HepG2 (cell line): ENCODE measurements around the gene EML2. TPM values are rescaled to one million over a fixed set of nuclear protein-coding genes. Genes with fewer than 3 reads are reported as not detected.

Source experiments
- ARID5B ChIP-seq: IDR thresholded peaks from 2 replicates; pipeline ENCODE4 v1.4.0; 2020; ENCODE audit warnings: mild to moderate bottlenecking, missing genetic modification reagents
- ATF3 ChIP-seq: sonication (generic); formaldehyde crosslinking; IDR thresholded peaks from 2 replicates; pipeline ENCODE4 v1.4.0; 2020; ENCODE audit warnings: missing genetic modification reagents
- GLI4 ChIP-seq: sonication (generic); formaldehyde crosslinking; IDR thresholded peaks from 2 replicates; pipeline ENCODE4 v1.5.1; 2020; ENCODE audit warnings: missing genetic modification reagents, mild to moderate bottlenecking, moderate library complexity, borderline replicate concordance
- IKZF4 ChIP-seq: sonication (generic); formaldehyde crosslinking; IDR thresholded peaks from 2 replicates; pipeline ENCODE4 v1.5.1; 2020; ENCODE audit warnings: borderline replicate concordance, mild to moderate bottlenecking, low read depth, missing genetic modification reagents; ENCODE audit errors: not compliant biosample characterization
- MBNL3 ChIP-seq: fragments of 250-450 bp; sonication (Bioruptor Pico); conservative IDR thresholded peaks from 2 replicates; pipeline ENCODE4 v1.8.0; 2022; ENCODE audit warnings: mild to moderate bottlenecking, inconsistent platforms
- NBN ChIP-seq: fragments of 450-650 bp; conservative IDR thresholded peaks from 2 replicates; pipeline ENCODE4 v1.6.1; 2017
- NRL ChIP-seq: sonication (generic); formaldehyde crosslinking; IDR thresholded peaks from 2 replicates; pipeline ENCODE4 v1.5.0; 2020; ENCODE audit warnings: missing genetic modification reagents, mild to moderate bottlenecking, moderate library complexity, borderline replicate concordance
- RXRB ChIP-seq: IDR thresholded peaks from 2 replicates; pipeline ENCODE4 v1.6.1; 2016; ENCODE audit warnings: borderline replicate concordance, missing genetic modification reagents, missing compliant biosample characterization
- ZNF597 ChIP-seq: sonication (generic); formaldehyde crosslinking; IDR thresholded peaks from 2 replicates; pipeline ENCODE4 v1.5.0; 2020; ENCODE audit warnings: missing genetic modification reagents
- ZNF674 ChIP-seq: sonication (generic); formaldehyde crosslinking; IDR thresholded peaks from 2 replicates; pipeline ENCODE4 v1.5.0; 2020; ENCODE audit warnings: low read depth, mild to moderate bottlenecking, missing genetic modification reagents
- ZNF816 ChIP-seq: sonication (generic); formaldehyde crosslinking; IDR thresholded peaks from 2 replicates; pipeline ENCODE4 v1.8.0; 2022; ENCODE audit warnings: missing genetic modification reagents, mild to moderate bottlenecking, borderline replicate concordance
- polyA plus RNA-seq, 8 experiments: library from polyadenylated mRNA; depleted of rRNA in 3 of 8; stranded (reverse) in 7 of 8; unstranded in 1 of 8; fragments of >200 nt; fragmentation: Illumina TruSeq in 4 of 8; extraction: Trizol in 4 of 8; gene quantifications; 2 replicates each; pipeline versions ENCODE4 v1.2.1 to v1.2.3, GENCODE V29; 2011 to 2016; ENCODE audit warnings: low read depth in 4 of 8, missing spikeins in 1 of 8, mixed read lengths in 1 of 8; ENCODE audit not compliant: insufficient read depth in 1 of 8
- total RNA-seq, 5 experiments: library from RNA; depleted of rRNA; stranded (reverse); fragments of >200 nt; fragmentation: Illumina TruSeq; extraction: Trizol; gene quantifications; 2 replicates each; pipeline ENCODE4 v1.2.3, GENCODE V29; 2016; ENCODE audit warnings: low read depth in 1 of 5
- TF ChIP-seq, protein P1 (sequence below): sonication (generic); formaldehyde crosslinking; IDR thresholded peaks from 2 replicates; pipeline ENCODE4 v1.5.1; 2020; ENCODE audit warnings: mild to moderate bottlenecking, missing genetic modification reagents
- TF ChIP-seq, protein P2 (sequence below): conservative IDR thresholded peaks from 2 replicates; pipeline ENCODE4 v1.6.1; 2018; ENCODE audit warnings: missing genetic modification reagents
- TF ChIP-seq, protein P3 (sequence below): sonication (generic); formaldehyde crosslinking; IDR thresholded peaks from 2 replicates; pipeline ENCODE4 v1.5.0; 2020; ENCODE audit warnings: missing genetic modification reagents, mild to moderate bottlenecking, borderline replicate concordance

The EML2 gene
- total and polyA plus RNA-seq, 2 of the 13 experiments (the other 11 are each of a cell fraction or from before 2014, with no cell fraction given), result 7.3 to 12.9 TPM

GRCh38 chr19:45657520-45658167 lies 18.4 kb upstream of the EML2 start (continued):
- TF ChIP-seq ATF3 (CRISPR knock-in tag), result no peak
- TF ChIP-seq, protein P1, sequence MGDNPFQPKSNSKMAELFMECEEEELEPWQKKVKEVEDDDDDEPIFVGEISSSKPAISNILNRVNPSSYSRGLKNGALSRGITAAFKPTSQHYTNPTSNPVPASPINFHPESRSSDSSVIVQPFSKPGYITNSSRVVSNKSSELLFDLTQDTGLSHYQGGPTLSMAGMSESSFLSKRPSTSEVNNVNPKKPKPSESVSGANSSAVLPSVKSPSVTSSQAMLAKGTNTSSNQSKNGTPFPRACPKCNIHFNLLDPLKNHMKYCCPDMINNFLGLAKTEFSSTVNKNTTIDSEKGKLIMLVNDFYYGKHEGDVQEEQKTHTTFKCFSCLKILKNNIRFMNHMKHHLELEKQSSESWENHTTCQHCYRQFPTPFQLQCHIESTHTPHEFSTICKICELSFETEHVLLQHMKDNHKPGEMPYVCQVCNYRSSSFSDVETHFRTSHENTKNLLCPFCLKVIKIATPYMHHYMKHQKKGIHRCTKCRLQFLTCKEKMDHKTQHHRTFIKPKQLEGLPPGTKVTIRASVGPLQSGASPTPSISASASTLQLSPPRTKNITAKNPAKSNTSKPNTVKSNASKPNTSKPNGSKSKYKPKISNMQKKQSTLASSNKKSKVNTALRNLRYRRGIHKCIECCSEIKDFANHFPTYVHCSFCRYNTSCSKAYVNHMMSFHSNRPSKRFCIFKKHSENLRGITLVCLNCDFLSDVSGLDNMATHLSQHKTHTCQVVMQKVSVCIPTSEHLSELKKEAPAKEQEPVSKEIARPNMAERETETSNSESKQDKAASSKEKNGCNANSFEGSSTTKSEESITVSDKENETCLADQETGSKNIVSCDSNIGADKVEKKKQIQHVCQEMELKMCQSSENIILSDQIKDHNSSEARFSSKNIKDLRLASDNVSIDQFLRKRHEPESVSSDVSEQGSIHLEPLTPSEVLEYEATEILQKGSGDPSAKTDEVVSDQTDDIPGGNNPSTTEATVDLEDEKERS (CRISPR knock-in tag), result no peak
- TF ChIP-seq ZNF816 (CRISPR knock-in tag), result no peak
- TF ChIP-seq MBNL3 (CRISPR knock-in tag), result no peak
- peak; percentile 43; the same call in 1 of the 2 replicates for TF ChIP-seq RXRB (CRISPR knock-in tag)
- TF ChIP-seq ZNF674 (CRISPR knock-in tag), result no peak
- no peak for TF ChIP-seq NBN
- TF ChIP-seq ZNF597, result no peak
- TF ChIP-seq ARID5B, result peak; percentile 46
- TF ChIP-seq, protein P2, sequence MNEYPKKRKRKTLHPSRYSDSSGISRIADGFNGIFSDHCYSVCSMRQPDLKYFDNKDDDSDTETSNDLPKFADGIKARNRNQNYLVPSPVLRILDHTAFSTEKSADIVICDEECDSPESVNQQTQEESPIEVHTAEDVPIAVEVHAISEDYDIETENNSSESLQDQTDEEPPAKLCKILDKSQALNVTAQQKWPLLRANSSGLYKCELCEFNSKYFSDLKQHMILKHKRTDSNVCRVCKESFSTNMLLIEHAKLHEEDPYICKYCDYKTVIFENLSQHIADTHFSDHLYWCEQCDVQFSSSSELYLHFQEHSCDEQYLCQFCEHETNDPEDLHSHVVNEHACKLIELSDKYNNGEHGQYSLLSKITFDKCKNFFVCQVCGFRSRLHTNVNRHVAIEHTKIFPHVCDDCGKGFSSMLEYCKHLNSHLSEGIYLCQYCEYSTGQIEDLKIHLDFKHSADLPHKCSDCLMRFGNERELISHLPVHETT (CRISPR knock-in tag), result no peak
- TF ChIP-seq, protein P3, sequence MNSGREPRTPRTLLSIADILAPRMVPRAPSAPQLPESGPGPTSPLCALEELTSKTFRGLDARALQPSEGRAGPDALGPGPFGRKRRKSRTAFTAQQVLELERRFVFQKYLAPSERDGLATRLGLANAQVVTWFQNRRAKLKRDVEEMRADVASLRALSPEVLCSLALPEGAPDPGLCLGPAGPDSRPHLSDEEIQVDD (CRISPR knock-in tag), result no peak
- TF ChIP-seq NRL (CRISPR knock-in tag), result no peak
- no peak for TF ChIP-seq IKZF4 (CRISPR knock-in tag)
- TF ChIP-seq GLI4 (CRISPR knock-in tag), result no peak
